HG03095 (cell line): ENCODE results near the gene CES2.
"Not testable (repeated sequence)": the region's sequence is repeated elsewhere in the genome, so short reads cannot be mapped to it uniquely, and the experiment has no call there.

Experiments
- ATAC-seq: cut with Tn5 transposase; IDR thresholded peaks from one replicate; pipeline ENCODE4 v1.9.1; 2021; ENCODE audit warnings: moderate library complexity; ENCODE audit not compliant: unreplicated experiment

Gene CES2, protein sequence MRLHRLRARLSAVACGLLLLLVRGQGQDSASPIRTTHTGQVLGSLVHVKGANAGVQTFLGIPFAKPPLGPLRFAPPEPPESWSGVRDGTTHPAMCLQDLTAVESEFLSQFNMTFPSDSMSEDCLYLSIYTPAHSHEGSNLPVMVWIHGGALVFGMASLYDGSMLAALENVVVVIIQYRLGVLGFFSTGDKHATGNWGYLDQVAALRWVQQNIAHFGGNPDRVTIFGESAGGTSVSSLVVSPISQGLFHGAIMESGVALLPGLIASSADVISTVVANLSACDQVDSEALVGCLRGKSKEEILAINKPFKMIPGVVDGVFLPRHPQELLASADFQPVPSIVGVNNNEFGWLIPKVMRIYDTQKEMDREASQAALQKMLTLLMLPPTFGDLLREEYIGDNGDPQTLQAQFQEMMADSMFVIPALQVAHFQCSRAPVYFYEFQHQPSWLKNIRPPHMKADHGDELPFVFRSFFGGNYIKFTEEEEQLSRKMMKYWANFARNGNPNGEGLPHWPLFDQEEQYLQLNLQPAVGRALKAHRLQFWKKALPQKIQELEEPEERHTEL

DNA sequence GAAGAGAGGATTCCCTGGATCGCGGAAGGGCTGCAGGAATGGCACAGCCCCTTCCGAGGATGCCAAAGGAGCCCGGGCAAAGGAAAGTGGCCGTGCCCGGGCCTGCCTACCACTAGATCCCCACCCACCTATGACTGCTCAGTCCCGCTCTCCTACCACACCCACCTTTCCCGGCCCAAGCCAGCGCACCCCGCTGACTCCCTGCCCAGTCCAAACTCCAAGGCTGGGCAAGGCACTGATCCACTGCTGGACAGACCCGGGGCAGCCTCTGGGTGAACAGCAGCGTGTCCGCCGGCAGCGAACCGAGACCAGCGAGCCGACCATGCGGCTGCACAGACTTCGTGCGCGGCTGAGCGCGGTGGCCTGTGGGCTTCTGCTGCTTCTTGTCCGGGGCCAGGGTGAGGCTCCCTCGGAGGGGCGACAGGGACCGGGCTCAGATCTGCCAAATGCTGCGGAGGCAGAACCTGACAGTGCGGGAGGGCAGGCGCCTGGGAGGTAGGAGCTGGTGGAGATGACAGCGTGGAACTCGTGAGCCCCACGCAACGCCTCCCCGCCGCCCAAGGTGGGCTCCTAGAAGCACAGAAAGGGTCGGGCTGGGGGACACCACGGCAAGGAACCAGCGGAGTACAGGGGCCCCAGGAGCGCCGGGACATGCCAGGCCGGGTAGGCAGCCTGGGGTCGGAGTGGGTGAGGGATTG, at the start of gene CES2:
Gene CES2, plus strand, starts transcription at position 203 of the 698 bp plus-strand sequence. Its CDS starts 120 bp downstream, at position 323.
- no peak for ATAC-seq

DNA sequence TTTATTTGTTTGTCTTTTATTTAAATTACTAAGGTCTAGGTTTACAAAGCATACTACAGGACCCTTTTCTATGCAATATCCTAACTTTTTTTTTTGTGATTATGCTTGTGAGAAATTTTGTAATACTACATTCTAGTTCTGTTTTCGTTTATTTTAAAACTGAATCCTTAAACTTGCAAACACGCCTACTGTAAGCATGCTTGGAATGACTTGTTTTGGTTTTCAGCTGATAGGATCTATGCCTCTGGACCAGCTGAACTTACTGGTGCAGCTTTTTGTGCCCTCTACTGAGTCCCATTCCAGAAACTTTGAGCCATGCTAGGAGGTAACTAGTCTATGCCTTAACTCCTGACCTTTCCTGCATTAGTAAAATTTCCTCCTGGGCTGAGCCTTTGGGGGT, 49.0 kb upstream of the CES2 start:
- ATAC-seq: no peak

DNA sequence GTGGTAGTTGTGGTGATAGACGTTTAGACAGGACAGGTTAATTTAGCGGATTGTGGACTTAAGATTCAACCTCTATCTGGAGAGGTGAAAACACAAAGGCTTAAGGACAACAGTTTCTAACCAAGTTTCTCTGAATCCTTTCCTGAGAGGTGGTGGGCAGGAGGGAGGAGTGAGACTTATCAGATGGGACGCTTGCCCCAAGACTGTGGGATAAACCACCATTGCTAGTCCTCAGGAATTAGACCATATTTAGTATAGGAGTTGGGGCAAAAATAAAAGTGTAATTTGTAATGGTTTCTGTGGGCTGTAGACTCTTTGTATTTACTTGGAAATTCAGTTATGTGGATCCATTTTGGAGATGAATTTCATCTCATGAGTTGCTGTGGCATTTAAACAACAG, 48.4 kb upstream of the CES2 start:
- ATAC-seq: no peak

DNA sequence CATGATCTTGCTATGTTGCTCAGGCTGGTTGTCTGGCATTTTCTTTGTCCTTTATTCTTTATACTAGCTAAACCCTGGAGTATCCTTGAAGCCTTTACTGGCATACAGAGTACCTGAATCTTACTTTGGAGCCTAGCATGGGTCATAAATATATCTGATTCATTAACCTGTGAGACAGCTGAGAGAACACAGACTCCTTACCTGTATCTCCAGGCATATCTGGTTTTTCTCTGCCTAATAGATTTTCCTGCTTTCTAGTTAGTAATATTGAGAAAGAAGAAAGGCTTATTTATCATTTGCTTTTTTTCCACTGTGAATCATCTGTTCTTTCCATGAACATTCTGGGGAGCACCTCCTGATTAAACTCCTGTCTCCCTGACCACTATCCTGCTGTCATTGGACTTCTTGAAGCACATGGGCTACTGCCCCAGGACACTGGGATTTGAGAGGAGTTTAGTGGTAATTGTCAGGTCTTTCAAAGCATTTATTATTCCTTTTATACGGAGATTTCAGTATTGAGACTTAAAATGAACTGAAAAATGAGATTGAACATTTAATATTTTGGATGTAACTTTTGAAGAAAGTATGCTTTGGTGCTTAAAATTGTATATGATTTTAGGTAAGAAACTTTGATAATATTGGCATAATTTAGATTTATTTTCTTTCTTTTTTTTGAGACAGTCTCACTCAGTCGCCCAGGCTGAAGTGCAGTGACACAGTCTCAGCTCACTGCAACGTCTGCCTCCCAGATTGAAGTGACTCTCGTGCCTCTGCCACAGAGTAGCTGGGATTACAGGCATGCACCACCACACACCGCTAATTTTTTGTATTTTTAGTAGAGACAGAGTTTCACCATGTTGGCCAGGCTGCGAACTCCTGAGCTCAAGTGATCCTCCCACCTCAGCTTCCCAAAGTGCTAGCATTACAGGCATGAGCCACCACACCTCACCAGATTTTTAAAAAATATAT, 46.4 kb upstream of the CES2 start:
- ATAC-seq: no peak

DNA sequence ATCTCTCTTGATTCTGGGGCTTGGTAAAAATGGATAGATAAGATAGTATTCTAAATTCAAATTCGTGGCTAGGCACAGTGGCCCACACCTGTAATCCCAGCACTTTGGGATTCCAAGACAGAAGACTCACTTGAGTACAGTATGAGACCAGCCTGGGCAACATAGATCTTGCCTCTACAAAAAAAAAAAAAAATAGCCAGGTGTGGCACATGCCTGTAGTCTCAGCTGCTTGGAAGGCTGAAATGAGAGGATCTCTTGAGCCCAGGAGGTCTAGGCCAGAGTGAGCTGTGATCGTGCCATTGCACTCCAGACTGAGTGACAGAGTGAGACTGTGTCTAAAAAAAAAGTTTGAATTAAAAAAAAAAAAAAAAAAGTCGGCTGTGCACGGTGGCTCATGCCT, 45.7 kb upstream of the CES2 start:
- ATAC-seq: no peak

DNA sequence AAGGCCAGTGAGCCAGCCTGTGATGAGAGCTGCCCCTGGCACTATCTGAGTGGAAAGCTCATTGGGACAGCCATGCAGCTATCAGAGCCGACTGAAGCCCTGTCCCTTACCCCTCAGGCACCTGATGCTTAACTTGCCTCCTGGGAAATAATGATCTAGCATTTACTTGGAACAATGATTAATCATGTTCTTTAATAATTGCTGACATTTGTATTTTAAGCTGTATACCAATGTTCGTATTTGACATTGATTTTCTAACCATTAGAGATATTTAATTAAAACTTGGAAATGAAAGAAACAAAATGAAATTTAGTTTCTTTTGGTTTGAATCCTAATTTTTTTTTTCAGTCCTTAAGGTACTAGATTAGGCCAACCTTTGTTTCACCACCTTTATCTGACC, 44.5 kb upstream of the CES2 start:
- ATAC-seq: no peak

DNA sequence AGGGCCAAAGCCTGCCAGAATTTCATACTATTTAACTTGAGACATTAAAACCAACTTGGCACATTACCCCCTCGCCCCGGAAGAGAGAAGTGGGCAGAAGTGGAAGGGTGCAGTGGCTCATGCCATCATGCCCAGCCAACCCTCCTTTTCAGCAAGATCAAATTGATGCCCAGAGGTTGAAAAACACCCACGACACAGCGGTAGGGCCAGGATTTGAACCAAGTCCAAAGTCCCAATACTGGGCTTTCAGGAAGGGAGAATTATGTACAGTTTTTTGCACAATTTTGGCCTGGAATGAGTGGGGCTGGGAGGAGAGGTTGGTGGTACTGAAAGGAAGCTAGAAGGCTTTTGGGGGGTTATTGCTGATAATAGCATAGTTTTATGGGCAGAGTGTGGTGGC, 44.0 kb upstream of the CES2 start:
- no peak for ATAC-seq

DNA sequence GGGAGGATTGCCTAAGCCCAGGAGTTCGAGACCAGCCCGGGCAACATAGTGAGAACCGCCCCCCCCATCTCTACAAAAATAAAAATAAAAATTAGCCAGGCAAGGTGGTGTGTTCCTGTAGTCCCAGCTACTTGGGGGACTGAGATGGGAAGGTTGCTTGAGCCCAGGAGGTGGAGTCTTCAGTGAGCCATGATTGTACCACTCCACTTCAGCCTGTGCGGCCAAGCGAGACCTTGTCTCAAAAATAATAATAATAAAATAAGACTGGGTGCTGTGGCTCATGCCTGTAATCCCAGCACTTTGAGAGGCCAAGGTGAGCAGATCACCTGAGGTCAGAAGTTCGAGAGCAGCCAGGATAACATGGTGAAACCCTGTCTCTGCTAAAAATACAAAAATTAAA, 43.5 kb upstream of the CES2 start:
- no peak for ATAC-seq

DNA sequence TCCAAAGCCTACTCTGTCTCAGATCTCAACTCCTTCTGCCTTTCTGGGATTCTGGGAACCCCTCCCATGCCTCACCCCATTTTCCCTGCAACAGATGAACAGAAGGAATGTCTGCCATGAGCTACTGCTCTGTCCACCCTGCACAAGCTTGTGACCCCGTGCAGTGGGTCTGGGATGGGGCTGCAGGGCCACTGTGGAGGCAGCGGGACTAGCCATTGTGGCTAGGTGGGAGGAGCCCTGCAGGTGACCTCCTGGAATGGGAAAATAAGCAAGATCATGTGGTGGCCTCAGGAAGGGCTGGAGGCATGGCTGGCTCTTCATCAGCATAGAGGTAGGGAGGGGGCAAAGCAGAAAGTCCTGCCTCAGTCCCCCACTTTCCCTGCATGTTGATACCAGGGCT, 41.3 kb upstream of the CES2 start:
- no peak for ATAC-seq

DNA sequence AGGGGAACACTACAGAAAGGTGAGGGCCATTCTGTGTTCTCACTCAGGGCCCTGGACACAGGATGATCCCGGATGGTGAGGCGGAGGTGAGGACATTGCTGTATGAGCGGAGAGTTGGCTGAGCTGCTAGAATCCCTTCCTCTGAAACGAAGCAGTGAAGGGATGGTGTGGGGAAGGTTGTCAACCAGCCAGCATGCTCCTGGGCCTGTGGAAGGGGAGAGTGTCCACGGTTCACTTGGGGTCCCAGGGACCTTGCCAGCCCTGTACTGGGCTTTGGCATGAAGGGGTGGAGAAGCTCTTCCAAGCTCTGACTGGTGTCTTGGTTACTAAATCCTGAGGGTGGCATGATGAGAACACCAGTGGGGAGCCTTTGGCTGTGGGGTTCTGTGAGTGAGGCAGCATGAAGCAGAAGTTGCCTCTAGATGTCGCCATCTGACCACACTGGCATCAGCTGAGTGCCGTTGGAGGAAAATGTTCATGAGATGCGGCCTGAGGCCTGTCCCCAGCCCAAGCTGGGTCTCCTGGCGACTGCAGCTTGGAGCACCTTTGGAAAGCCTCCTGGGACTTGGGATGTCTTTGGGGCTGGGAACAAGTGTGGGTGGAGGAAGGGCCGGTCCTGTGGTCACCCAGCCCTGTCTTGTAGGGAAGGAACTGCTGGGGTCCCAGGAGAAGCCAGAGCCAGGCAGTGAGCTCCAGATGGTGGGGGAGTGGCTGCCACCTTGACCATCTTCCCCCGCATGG, 40.2 kb upstream of the CES2 start:
- ATAC-seq: no peak

DNA sequence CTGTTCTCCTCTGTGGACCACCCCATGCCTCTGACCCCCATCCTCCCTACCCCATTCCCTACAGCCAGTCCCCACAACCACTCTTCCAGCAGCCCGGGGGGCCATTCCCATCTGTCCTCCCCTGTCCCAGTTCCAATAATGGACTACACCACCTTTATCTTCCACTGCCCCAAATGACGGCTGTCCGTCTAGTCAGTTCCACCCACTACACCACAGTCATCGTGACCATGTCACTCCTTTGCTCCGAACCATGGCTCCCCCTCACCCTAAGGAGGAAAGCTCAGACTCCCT, 39.7 kb upstream of the CES2 start:
- ATAC-seq: no peak

DNA sequence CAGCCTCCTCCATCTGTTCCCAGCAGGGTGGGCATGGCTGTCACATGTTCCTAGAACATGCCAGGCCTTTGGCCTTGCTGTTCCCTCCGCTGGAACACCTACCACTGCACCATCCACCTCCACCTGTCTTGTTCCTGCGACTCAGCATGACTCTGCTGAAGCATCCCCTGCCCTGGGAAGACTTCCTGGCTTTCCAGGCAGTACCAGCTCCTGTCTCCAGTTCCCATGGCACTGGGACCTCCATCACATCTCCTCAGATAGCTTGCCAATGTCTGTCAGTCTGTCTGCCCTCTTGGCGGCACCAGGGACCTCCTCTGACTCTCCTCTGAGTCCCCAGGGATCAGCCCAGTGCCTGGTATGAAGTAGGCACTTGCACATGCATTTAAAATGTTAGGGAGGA, 39.3 kb upstream of the CES2 start:
- no peak for ATAC-seq

DNA sequence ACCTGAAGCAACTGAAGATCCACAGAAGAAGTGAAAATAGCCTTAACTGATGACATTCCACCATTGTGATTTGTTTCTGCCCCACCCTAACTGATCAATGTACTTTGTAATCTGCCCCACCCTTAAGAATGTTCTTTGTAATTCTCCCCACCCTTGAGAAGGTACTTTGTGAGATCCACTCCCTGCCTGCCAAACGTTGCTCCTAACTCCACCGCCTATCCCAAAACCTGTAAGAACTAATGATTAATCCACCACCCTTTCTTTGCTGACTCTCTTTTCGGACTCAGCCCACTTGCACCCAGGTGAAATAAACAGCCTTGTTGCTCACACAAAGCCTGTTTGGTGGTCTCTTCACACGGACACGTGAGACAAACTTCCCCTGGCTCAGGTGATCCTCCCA, 38.6 kb upstream of the CES2 start:
- not testable (repeated sequence) for ATAC-seq

DNA sequence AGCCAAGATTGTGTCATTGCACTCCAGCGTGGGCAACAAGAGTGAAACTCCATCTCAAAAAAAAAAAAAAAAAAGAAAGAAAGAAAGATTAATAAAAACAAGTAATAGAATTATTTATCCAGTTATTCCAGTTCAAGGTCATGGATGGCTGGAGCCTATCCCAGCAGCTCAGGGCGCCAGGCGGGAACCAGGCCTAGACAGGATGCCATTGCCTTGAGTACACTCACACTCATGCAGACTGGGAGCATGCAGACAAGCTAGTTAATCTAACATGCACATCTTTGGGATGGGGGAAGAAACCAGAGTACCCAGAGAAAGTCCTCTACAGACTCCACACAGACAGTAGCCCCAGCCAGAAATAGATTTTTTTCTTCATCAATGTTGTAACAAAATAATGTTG, 37.1 kb upstream of the CES2 start:
- ATAC-seq: no peak

DNA sequence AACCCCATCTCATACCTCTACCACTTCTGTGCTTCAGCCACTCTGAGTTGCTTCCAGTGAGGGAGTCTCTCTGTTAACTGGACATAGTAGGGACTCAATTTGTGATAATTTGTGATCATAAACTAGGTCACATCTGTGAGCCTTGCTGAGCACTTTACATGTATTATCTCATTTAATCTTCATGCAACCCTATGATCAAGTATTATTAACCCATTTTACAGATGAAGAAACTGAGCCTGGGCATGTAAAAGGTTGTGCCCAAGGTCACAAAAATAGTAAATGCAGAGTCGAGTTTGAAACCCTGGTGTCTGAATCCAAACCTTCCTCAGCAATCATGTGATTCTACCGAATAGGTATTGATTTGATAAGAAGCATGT, 36.4 kb upstream of the CES2 start:
- ATAC-seq: no peak

DNA sequence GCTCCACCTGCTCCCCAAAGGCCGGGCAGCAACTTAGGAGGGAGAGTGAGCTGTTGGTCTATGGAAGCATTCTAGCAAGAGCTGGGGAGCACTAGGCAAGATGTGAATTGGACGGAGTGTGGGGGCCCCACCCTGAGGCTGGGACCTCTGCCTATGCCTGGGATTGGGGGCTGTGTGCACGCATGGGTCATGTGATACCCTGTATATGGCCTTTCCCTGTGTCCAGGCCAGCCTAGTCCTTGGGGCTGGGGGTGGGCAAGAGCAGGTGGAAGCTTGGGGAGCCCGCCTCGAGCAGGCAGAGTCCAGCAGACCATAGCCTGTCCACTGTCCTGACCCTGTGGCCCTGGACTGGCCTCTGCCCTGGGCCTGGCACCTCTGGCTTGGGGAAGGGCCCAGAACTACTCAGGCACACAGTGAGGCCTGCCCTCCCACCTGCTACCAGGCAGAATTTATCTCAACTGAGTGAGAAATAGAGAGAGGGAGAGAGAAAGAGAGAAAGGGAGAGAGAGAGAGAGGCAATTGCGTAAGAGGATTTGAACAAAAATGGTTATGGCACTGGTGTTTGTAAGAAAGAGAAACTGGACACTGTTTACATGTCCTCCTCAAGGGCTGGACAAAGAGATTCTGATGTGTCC, 35.9 kb upstream of the CES2 start:
- ATAC-seq: no peak

DNA sequence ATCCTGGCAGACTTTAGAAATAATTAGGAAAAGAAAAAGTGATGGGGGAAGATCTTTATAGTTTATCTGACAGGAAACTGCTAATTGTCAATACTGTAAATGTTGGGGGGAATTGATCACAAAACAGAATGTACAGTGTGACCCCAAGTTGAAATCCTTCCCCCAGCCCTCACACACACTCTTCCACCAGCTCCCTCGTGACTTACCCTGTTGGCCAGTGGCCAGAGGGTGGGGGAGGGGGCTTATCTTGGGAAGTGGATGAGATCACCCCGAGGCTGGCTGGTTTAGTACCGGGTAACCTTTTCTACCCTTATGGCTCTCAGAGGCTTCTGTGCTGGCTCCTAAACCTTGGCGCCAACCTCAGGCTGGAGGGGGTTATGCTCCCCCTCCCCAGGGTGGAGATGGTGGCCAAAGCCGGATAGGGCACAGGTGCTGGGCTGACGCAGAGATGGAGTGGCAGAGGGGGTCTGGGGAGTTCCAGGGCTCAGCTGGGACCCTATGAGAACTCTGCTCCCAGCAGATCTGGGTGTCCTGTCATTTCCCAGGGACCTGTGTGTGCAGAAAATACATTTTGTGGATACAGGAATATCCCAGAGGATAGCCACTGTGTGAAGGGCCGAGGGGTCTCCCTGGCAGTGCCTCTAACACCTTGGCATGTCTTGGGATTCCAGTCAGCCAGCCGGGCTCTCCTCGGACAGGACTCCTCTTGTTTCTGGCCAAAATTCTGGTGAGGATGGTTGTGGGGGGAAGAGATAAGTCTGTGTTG, 35.2 kb upstream of the CES2 start:
- no peak for ATAC-seq

DNA sequence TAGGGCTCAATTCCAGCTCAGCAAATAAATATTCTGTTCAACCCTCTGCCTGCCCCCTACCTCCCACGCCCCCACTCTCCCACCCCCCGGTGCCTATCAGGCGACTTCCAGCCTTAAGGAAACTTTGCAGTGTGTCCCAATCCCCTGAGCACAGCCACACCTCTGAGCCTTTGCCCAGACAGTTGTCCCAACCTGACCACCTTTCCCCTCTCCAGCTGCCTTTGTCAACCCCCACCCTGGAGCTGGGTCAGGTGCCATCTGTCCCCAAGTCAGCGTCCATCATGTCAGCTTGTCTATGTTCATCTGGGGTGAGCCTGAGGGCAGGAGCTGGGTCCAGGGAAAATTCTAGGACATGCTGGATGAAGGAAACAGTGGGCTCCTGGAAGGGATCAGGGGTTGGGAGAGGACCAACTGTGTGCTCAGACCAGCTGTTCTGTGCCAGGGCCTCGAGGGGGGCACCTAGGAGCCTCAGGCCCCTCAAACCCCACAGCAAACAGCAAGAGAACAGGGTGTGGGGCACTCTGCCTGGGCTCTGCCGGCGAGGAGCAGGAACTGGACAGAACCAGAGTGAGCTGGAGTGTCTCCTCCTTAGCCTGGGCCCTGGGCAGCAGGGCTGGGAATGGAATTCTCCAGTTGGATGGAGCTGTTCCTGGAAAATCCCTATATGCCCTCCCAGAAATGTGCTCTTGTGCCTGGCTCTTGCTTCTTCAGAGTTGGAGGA, 34.4 kb upstream of the CES2 start:
- no peak for ATAC-seq

DNA sequence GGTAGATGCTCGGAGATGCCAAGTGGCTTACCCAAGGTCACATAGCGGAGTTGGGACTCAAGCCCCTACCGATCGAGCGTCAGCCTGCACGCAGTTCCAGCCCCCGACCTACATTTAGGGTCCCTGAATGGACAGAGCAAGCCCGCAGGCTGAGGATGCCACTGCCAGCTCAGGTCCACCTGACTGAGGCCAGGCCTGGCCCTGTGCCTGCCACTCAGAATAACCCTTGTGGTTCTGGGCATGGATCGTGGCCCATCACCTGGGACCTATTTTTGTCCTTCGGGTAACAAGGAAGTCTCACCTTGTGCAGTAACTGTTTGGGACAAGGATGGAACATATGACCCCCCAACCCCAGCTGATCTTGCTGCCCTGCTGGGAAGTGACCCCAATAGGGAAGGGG, 33.7 kb upstream of the CES2 start:
- no peak for ATAC-seq
